Endodermal cell (in vitro differentiated cells): Measurements from ENCODE around the gene HOXB1. TPM values are rescaled to one million over a fixed set of nuclear protein-coding genes. Genes with fewer than 3 reads are reported as not detected.

Experiments
- DNase-seq: peaks from one replicate; pipeline ENCODE4 v3.0.0-alpha.2; 2017
- H3K27ac ChIP-seq: 2 replicates; pipeline ENCODE4 v1.5.1; 2013; ENCODE audit warnings: mild to moderate bottlenecking, low read depth, low read length, moderate library complexity
- H3K27me3 ChIP-seq: 2 replicates; pipeline ENCODE4 v1.6.1; 2013; ENCODE audit warnings: mild to moderate bottlenecking, low read length, moderate library complexity; ENCODE audit not compliant: insufficient read depth, control insufficient read depth, poor library complexity, severe bottlenecking
- H3K36me3 ChIP-seq: 2 replicates; pipeline ENCODE4 v1.7.0; 2013; ENCODE audit warnings: mild to moderate bottlenecking, low read length, moderate library complexity; ENCODE audit not compliant: control insufficient read depth, insufficient read depth
- H3K4me1 ChIP-seq: one replicate; pipeline ENCODE4 v1.7.0; 2013; ENCODE audit warnings: low read length; ENCODE audit not compliant: control insufficient read depth, insufficient read depth
- H3K4me3 ChIP-seq: 2 replicates; pipeline ENCODE4 v1.5.1; 2013; ENCODE audit warnings: mild to moderate bottlenecking, low read length, moderate library complexity
- H3K9ac ChIP-seq: 2 replicates; pipeline ENCODE4 v1.6.1; 2013; ENCODE audit warnings: mild to moderate bottlenecking, low read length, moderate library complexity; ENCODE audit not compliant: poor library complexity, severe bottlenecking; ENCODE audit errors: extremely low read depth
- H3K9me3 ChIP-seq: 2 replicates; pipeline ENCODE4 v1.6.1; 2013; ENCODE audit warnings: mild to moderate bottlenecking, low read length, moderate library complexity; ENCODE audit not compliant: control insufficient read depth
- H3K27ac Mint-ChIP-seq: 2 replicates; pipeline ENCODE4 v1.8.0; 2020; ENCODE audit warnings: mixed read lengths
- H3K27me3 Mint-ChIP-seq: 2 replicates; pipeline ENCODE4 v1.8.0; 2021; ENCODE audit warnings: mild to moderate bottlenecking, mixed read lengths; ENCODE audit not compliant: insufficient read depth
- H3K36me3 Mint-ChIP-seq: 2 replicates; pipeline ENCODE4 v1.8.0; 2020; ENCODE audit warnings: low read depth, mixed read lengths
- H3K4me1 Mint-ChIP-seq: 2 replicates; pipeline ENCODE4 v1.8.0; 2020; ENCODE audit warnings: mixed read lengths
- H3K4me3 Mint-ChIP-seq: 2 replicates; pipeline ENCODE4 v1.8.0; 2020; ENCODE audit warnings: mild to moderate bottlenecking, moderate library complexity, mixed read lengths
- H3K9me3 Mint-ChIP-seq: 2 replicates; pipeline ENCODE4 v1.8.0; 2020; ENCODE audit warnings: mild to moderate bottlenecking, mixed read lengths
- WGBS, 2 experiments: methylation state at CpG; one replicate each; pipeline versions ENCODE4 v1.1.5 to v1.1.7; 2013; ENCODE audit warnings: missing lambda C conversion rate in 2 of 2, mixed read lengths in 1 of 2; ENCODE audit not compliant: insufficient coverage in 1 of 2, insufficient read length in 1 of 2; 5-methylcytosine and 5-hydroxymethylcytosine counted together
- total RNA-seq, 2 donors: library from RNA; stranded (reverse); fragmentation: NEBNext Ultra II Directional in 1 of 2; extraction: Animal tissue kit (Norgen Biotek cat#: 25700) in 1 of 2; gene quantifications; 2 replicates in 1 of 2; 3 replicates in 1 of 2; pipeline ENCODE4 v1.2.1, GENCODE V29; 2021
- TF ChIP-seq, protein P1 (sequence below): fragments of 200-600 bp; sonication (generic); conservative IDR thresholded peaks from 2 replicates; pipeline ENCODE4 v1.5.0; 2021; ENCODE audit warnings: antibody characterized with exemption, mild to moderate bottlenecking

HOXB1 gene
- total RNA-seq, 2 donors from 2014 or later: not detected

DNA sequence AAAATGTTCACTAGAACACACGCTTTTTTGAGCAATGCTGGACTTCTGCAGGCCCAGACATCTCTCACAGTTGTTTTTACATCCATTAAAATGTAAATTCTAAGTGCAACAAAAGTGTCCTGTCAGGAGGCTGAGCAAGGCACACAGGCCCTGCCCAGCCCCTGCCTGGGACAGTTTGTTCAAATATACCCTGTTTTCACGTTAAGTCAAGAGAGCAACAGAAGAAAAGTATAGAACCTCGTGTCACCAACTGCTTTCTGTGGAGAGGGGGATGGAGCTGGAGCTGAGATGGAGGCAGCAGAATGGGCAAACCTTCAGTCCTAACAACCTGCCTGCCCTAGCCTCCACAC is 18.4 kb upstream of the HOXB1 start:
- Mint-ChIP-seq H3K9me3 (no peaks in the 10 kb centered on the region), H3K27me3 (peaks cover 100% of the 10 kb centered on the region), H3K4me1 (peaks cover 16% of the 10 kb centered on the region), H3K36me3 (no peaks in the 10 kb centered on the region), H3K4me3 (no peak overlapping the region), H3K27ac (no peak overlapping the region)
- no peak overlapping the region for H3K4me3 ChIP-seq
- WGBS, 2 experiments: 0 to 26% methylated on average over 1 to 3 of the region's 3 CpGs
- H3K27ac ChIP-seq: peak overlapping the region; percentile 12
- TF ChIP-seq, protein P1, sequence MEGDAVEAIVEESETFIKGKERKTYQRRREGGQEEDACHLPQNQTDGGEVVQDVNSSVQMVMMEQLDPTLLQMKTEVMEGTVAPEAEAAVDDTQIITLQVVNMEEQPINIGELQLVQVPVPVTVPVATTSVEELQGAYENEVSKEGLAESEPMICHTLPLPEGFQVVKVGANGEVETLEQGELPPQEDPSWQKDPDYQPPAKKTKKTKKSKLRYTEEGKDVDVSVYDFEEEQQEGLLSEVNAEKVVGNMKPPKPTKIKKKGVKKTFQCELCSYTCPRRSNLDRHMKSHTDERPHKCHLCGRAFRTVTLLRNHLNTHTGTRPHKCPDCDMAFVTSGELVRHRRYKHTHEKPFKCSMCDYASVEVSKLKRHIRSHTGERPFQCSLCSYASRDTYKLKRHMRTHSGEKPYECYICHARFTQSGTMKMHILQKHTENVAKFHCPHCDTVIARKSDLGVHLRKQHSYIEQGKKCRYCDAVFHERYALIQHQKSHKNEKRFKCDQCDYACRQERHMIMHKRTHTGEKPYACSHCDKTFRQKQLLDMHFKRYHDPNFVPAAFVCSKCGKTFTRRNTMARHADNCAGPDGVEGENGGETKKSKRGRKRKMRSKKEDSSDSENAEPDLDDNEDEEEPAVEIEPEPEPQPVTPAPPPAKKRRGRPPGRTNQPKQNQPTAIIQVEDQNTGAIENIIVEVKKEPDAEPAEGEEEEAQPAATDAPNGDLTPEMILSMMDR: no peak
- no peak for DNase-seq
- H3K9ac ChIP-seq: no peak overlapping the region
- no peaks in the 10 kb centered on the region for H3K9me3 ChIP-seq
- no peaks in the 10 kb centered on the region for H3K36me3 ChIP-seq
- H3K27me3 ChIP-seq: peaks cover 99% of the 10 kb centered on the region
- peaks cover 15% of the 10 kb centered on the region for H3K4me1 ChIP-seq

DNA sequence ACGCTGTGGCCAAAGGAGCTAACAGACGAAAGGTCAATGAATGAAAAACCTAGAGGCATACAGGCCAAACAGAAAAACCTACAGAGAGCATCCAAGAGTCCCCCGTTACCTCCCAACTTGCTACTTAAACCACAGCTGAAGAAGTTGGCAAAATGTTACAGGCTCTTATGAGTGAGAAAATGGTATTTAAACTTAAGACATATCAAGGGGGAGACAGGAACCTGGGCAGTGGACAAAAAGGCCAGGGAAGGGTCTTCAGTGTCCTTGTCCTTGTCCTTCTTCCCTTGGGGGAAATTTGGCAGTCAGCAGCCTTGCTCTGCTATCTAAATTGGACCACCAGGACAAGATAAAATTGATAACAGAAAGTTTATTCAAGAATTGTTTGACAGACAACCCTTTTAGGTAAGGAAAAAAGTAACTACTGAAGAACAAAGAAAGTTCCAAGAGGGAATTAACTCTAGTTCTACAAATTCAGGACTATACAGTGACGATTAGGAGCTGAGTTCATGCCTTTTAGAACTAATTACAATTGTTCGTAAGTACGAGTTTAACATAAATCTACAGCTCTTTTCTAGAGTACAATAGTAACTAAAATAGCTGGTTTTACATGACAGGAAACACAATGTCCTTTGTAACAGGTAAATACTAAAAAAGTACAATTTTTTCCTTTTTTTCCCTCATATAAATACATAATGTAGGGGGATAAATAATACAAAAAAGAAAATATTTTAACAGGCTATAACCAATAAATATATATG is 17.9 kb upstream of the HOXB1 start:
- Mint-ChIP-seq H3K27me3 (peaks cover 100% of the 10 kb centered on the region), H3K9me3 (no peaks in the 10 kb centered on the region), H3K4me1 (peaks cover 19% of the 10 kb centered on the region), H3K4me3 (no peak overlapping the region), H3K27ac (no peak overlapping the region), H3K36me3 (no peaks in the 10 kb centered on the region)
- no peak for DNase-seq
- H3K36me3 ChIP-seq: no peaks in the 10 kb centered on the region
- peak overlapping the region; percentile 95 for H3K27ac ChIP-seq
- peak overlapping the region; percentile 2 for H3K4me3 ChIP-seq
- peaks cover 14% of the 10 kb centered on the region for H3K4me1 ChIP-seq
- no peaks in the 10 kb centered on the region for H3K9me3 ChIP-seq
- H3K9ac ChIP-seq: no peak overlapping the region
- H3K27me3 ChIP-seq: peaks cover 99% of the 10 kb centered on the region
- WGBS, 2 experiments: 16% methylated on average over 3 to 5 of the region's 6 CpGs
- TF ChIP-seq, protein P1: no peak

DNA sequence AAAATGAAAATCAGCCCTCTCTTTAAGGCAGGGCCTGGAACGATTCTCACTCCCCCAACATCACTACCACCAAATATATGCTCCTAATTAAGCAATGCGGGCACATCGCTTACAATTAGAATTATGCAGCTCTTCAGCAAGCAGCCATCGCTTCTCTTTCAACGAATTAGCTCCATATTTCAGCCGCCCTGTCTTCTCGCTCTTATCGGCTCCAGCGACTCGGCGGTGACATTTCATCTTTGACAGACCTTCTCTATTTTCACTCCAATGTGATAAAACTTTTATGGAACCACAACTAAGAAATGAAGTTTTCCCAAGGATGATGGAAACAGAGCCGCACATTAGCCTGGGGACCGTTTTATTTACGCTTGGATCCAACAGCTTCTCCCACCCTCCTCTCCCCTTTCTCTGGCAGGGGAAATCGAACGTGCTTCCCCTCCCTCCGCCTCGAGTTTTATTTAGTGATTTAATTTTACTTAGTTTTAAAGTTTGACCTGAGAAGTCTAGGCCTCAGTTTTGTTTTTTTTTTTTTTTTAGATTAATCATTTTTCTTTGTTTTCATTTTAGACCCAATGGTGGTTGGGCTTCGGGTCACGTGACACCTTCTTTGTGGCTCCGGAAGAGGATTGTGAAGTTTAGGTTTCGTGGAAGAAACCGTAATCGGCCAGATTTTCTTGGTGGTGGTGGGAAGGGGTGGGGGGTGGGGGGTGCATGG is 17.2 kb upstream of the HOXB1 start:
- no peaks in the 10 kb centered on the region for H3K36me3 ChIP-seq
- peak overlapping the region; percentile 95 for H3K27ac ChIP-seq
- H3K9me3 ChIP-seq: no peaks in the 10 kb centered on the region
- peaks cover 99% of the 10 kb centered on the region for H3K27me3 ChIP-seq
- no peak overlapping the region for H3K4me3 Mint-ChIP-seq
- H3K36me3 Mint-ChIP-seq: no peaks in the 10 kb centered on the region
- DNase-seq: no peak
- TF ChIP-seq, protein P1: no peak
- H3K27me3 Mint-ChIP-seq: peaks cover 98% of the 10 kb centered on the region
- H3K9ac ChIP-seq: no peak overlapping the region
- peaks cover 22% of the 10 kb centered on the region for H3K4me1 Mint-ChIP-seq
- H3K4me3 ChIP-seq: peak overlapping the region; percentile 47
- H3K9me3 Mint-ChIP-seq: no peaks in the 10 kb centered on the region
- H3K4me1 ChIP-seq: peaks cover 14% of the 10 kb centered on the region
- WGBS, 2 experiments: 37 to 52% methylated on average over 12 to 22 of the region's 24 CpGs
- no peak overlapping the region for H3K27ac Mint-ChIP-seq
